ENCODE data around the gene BAG2. TPM values are rescaled to one million over a fixed set of nuclear protein-coding genes. Genes with fewer than 3 reads are reported as not detected.

The BAG2 gene
- total and polyA plus RNA-seq, 9 donors = 9.4 to 18.2 (median 13.4) TPM

- WGBS, 3 donors = 90 to 92% (median 92%) methylated on average over 4 of the region's 4 CpGs
Measured at GRCh38 chr6:57207872-57208271, 35.7 kb downstream of the BAG2 start.

GRCh38 chr6:57209030-57209429, 36.9 kb downstream of the BAG2 start:
- no peak for TF ChIP-seq POLR2A (IDR thresholded peaks at IDR 0.05)
- TF ChIP-seq EP300 (IDR thresholded peaks at IDR 0.05) = no peak
- intact Hi-C loops (cut with DNase I) = no loop called here
- Histone ChIP-seq H3K36me3 (no peaks in the 10 kb centered on the region), H3K9me3 (no peaks in the 10 kb centered on the region), H3K27me3 (no peaks in the 10 kb centered on the region), H3K27ac (no peak overlapping the region), H3K4me1 (ENCODE audit: insufficient read depth) (no peaks in the 10 kb centered on the region), H3K4me3 (no peak overlapping the region)
- DNase-seq = no peak

More at GRCh38 chr6:57207872-57208271, 35.7 kb downstream of the BAG2 start:
- intact Hi-C loops (cut with DNase I) = no loop called here
- Histone ChIP-seq H3K9me3 (no peaks in the 10 kb centered on the region), H3K4me1 (ENCODE audit: insufficient read depth) (no peaks in the 10 kb centered on the region), H3K27me3 (no peaks in the 10 kb centered on the region), H3K27ac (no peak overlapping the region), H3K36me3 (no peaks in the 10 kb centered on the region), H3K4me3 (no peak overlapping the region)
- DNase-seq = no peak
- TF ChIP-seq POLR2A (IDR thresholded peaks at IDR 0.05) (no peak), EP300 (IDR thresholded peaks at IDR 0.05) (no peak), CTCF (IDR thresholded peaks at IDR 0.05) (no peak)

GRCh38 chr6:57210060-57210459, 37.9 kb downstream of the BAG2 start:
- intact Hi-C loops (cut with DNase I) = loop anchor here in 1 of 4 donors (10.0 kb wide), 1 partner anchor 105 kb away; the partner anchor contains the start of gene PRIM2
- no peaks in the 10 kb centered on the region for H3K27me3 ChIP-seq
- no peak for DNase-seq
- no peak overlapping the region for H3K27ac ChIP-seq
- WGBS, 3 donors = 96 to 98% (median 97%) methylated on average over 5 of the region's 5 CpGs
- no peaks in the 10 kb centered on the region for H3K4me1 ChIP-seq (ENCODE audit: insufficient read depth)
- no peak overlapping the region for H3K4me3 ChIP-seq
- no peaks in the 10 kb centered on the region for H3K9me3 ChIP-seq
- TF ChIP-seq CTCF (IDR thresholded peaks at IDR 0.05) (no peak), POLR2A (IDR thresholded peaks at IDR 0.05) (no peak), EP300 (IDR thresholded peaks at IDR 0.05) (no peak)
- no peaks in the 10 kb centered on the region for H3K36me3 ChIP-seq

GRCh38 chr6:57215260-57215659, 43.1 kb downstream of the BAG2 start:
- H3K4me1 ChIP-seq (ENCODE audit: insufficient read depth) = peaks cover 1% of the 10 kb centered on the region

More at GRCh38 chr6:57215260-57215659, 43.1 kb downstream of the BAG2 start:
- Histone ChIP-seq H3K27me3 (no peaks in the 10 kb centered on the region), H3K36me3 (no peaks in the 10 kb centered on the region), H3K27ac (no peak overlapping the region), H3K9me3 (no peaks in the 10 kb centered on the region), H3K4me3 (no peak overlapping the region)
- intact Hi-C loops (cut with DNase I) = loop anchor here in 1 of 4 donors (10.0 kb wide), 1 partner anchor 100 kb away; the partner anchor contains the start of gene PRIM2
- TF ChIP-seq POLR2A (IDR thresholded peaks at IDR 0.05) (no peak), CTCF (IDR thresholded peaks at IDR 0.05) (no peak), EP300 (IDR thresholded peaks at IDR 0.05) (no peak)
- WGBS, 3 donors = 93 to 99% (median 94%) methylated on average over 1 of the region's 1 CpG
- no peak for DNase-seq
